ENCODE measurements around the gene TMEM116.
"Not testable (repeated sequence)": the region's sequence is repeated elsewhere in the genome, so short reads cannot be mapped to it uniquely, and the experiment has no call there.

TMEM116 gene

GRCh38 chr12:111975161-111975931 lies 37.6 kb downstream of the TMEM116 start:
- DNase-seq: no peak

- no peak for DNase-seq
These were observed 41.2 kb downstream of the TMEM116 start for GRCh38 chr12:111971800-111972199.

- DNase-seq: no peak
These were observed 48.0 kb downstream of the TMEM116 start for GRCh38 chr12:111964935-111965334.

- DNase-seq: not testable (repeated sequence)
These were observed 53.4 kb downstream of the TMEM116 start for GRCh38 chr12:111959518-111959917.

GRCh38 chr12:111957224-111957623 lies 55.7 kb downstream of the TMEM116 start:
- DNase-seq: not testable (repeated sequence)

- DNase-seq: no peak
These were observed 58.0 kb downstream of the TMEM116 start for GRCh38 chr12:111954969-111955368.

GRCh38 chr12:111953455-111953854 lies 59.5 kb downstream of the TMEM116 start:
- DNase-seq: no peak

- not testable (repeated sequence) for DNase-seq
These were observed 60.7 kb downstream of the TMEM116 start for GRCh38 chr12:111952084-111952787.

- DNase-seq: not testable (repeated sequence)
These were observed 61.8 kb downstream of the TMEM116 start for GRCh38 chr12:111950961-111951676.

GRCh38 chr12:111943929-111944328 lies 69.0 kb downstream of the TMEM116 start:
- no peak for DNase-seq

GRCh38 chr12:111942557-111942956 lies 70.4 kb downstream of the TMEM116 start:
- DNase-seq: no peak

- DNase-seq: no peak
These were observed 75.5 kb downstream of the TMEM116 start for GRCh38 chr12:111937429-111937828.

- DNase-seq: no peak
These were observed 76.1 kb downstream of the TMEM116 start for GRCh38 chr12:111936869-111937268.

GRCh38 chr12:111932241-111932640 lies 80.7 kb downstream of the TMEM116 start:
- DNase-seq: no peak

GRCh38 chr12:111927346-111927745 lies 85.6 kb downstream of the TMEM116 start:
- no peak for DNase-seq

- no peak for DNase-seq
These were observed 86.3 kb downstream of the TMEM116 start for GRCh38 chr12:111926631-111927030.

GRCh38 chr12:111925171-111925570 lies 87.8 kb downstream of the TMEM116 start:
- no peak for DNase-seq

- no peak for DNase-seq
These were observed 105.2 kb downstream of the TMEM116 start for GRCh38 chr12:111907740-111908139.

- no peak for DNase-seq
These were observed 107.5 kb downstream of the TMEM116 start for GRCh38 chr12:111905502-111905901.

GRCh38 chr12:111904446-111904975 lies 108.5 kb downstream of the TMEM116 start:
- DNase-seq: no peak

- DNase-seq: no peak
These were observed 111.8 kb downstream of the TMEM116 start for GRCh38 chr12:111901182-111901581.

- DNase-seq: no peak
These were observed 118.4 kb downstream of the TMEM116 start for GRCh38 chr12:111894556-111894955.

- no peak for DNase-seq
These were observed 119.7 kb downstream of the TMEM116 start for GRCh38 chr12:111893287-111893686.

Data from right hindlimb (tissue), 1 donor.